Cardiac muscle cell (in vitro differentiated cells and primary cell): Measurements from ENCODE around the gene MICALL2. TPM values are rescaled to one million over a fixed set of nuclear protein-coding genes. Genes with fewer than 3 reads are reported as not detected.

Source experiments
- DNase-seq, 2 donors: peaks; one replicate each; pipeline versions ENCODE4 v3.0.0 to v3.0.0-alpha.2; 2010 to 2017; ENCODE audit warnings: low read depth in 1 of 2, low spot score in 1 of 2
- H3K27ac ChIP-seq: fragments of 200-600 bp; sonication (generic); 2 replicates; pipeline ENCODE4 v1.5.1; 2016
- H3K27me3 ChIP-seq: fragments of 200-600 bp; sonication (generic); 2 replicates; pipeline ENCODE4 v1.6.0; 2016; ENCODE audit warnings: control low read depth
- H3K36me3 ChIP-seq: fragments of 200-600 bp; sonication (generic); 2 replicates; pipeline ENCODE4 v1.5.1; 2016; ENCODE audit warnings: control low read depth
- H3K4me1 ChIP-seq: fragments of 200-600 bp; sonication (generic); 2 replicates; pipeline ENCODE4 v1.8.1; 2017; ENCODE audit warnings: low read depth, mild to moderate bottlenecking, mixed run types
- H3K4me3 ChIP-seq: fragments of 200-600 bp; sonication (generic); 2 replicates; pipeline ENCODE4 v1.5.1; 2016; ENCODE audit warnings: mild to moderate bottlenecking
- H3K9me3 ChIP-seq: fragments of 200-600 bp; sonication (generic); 2 replicates; pipeline ENCODE4 v1.5.1; 2017; ENCODE audit warnings: low read depth, mild to moderate bottlenecking, control low read depth
- polyA plus RNA-seq: library from polyadenylated mRNA; unstranded; fragments of >200 nt; fragmentation: Nextera tagmentation; extraction: Ambion mirVana; gene quantifications from 2 replicates; pipeline ENCODE4 v1.2.1, GENCODE V29; 2016
- total RNA-seq: library from RNA; depleted of rRNA; stranded (reverse); fragments of >200 nt; gene quantifications from 2 replicates; pipeline ENCODE4 v1.2.3, GENCODE V29; 2016
- TF ChIP-seq, protein P1 (sequence below): IDR thresholded peaks from 2 replicates; pipeline ENCODE4 v1.5.1; 2012; ENCODE audit warnings: low read depth, mild to moderate bottlenecking, low read length

The MICALL2 gene
- total and polyA plus RNA-seq, 2 experiments from 2014 or later = 19.5 to 22.0 TPM

DNA sequence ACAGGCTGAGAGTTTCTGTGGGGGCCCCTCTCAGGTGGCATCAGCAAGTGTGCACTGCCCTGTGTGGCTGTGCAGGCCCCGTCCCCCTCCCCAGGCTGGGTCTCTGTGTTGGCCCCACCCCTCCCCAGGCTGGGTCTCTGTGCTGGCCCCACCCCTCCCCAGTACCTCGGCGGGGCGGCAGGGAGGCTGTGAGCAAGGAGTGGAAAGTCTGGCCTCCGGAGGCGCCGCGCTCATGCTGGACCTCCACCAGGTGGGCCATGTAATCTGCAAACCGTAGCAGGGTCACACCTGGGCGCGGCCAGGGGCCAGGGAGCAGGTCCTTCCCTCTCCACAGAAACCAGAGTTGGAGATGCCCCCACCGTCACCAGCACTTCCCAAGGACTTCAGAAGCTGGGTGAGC, 21.4 kb upstream of the MICALL2 start:
- Histone ChIP-seq H3K27me3 (no peaks in the 10 kb centered on the region), H3K27ac (no peak overlapping the region), H3K4me3 (no peak overlapping the region), H3K4me1 (no peaks in the 10 kb centered on the region), H3K9me3 (no peaks in the 10 kb centered on the region), H3K36me3 (peaks cover 23% of the 10 kb centered on the region)
- no peak for DNase-seq
- TF ChIP-seq, protein P1, sequence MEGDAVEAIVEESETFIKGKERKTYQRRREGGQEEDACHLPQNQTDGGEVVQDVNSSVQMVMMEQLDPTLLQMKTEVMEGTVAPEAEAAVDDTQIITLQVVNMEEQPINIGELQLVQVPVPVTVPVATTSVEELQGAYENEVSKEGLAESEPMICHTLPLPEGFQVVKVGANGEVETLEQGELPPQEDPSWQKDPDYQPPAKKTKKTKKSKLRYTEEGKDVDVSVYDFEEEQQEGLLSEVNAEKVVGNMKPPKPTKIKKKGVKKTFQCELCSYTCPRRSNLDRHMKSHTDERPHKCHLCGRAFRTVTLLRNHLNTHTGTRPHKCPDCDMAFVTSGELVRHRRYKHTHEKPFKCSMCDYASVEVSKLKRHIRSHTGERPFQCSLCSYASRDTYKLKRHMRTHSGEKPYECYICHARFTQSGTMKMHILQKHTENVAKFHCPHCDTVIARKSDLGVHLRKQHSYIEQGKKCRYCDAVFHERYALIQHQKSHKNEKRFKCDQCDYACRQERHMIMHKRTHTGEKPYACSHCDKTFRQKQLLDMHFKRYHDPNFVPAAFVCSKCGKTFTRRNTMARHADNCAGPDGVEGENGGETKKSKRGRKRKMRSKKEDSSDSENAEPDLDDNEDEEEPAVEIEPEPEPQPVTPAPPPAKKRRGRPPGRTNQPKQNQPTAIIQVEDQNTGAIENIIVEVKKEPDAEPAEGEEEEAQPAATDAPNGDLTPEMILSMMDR = no peak

DNA sequence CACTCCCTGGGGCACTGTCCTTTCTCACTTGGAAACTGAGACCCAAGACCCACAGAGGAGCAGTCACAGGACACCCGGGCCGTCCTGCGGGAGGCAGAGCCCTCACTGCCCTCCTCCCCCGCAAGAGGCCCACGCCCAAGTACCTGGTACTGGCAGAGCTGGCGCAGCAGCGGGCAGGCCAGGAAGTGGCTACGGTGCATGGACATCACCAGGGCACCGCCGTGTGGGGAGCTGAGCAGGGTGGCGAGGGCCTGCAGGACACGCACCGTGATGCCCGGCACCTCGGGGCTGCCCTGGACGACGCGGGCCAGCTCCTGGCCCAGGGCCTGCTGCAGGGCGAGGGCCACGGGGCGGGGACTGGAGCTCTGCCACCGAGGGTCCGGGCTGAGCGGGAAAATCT, 20.0 kb upstream of the MICALL2 start:
- Histone ChIP-seq H3K4me3 (no peak overlapping the region), H3K9me3 (no peaks in the 10 kb centered on the region), H3K4me1 (no peaks in the 10 kb centered on the region), H3K27me3 (no peaks in the 10 kb centered on the region), H3K36me3 (peaks cover 17% of the 10 kb centered on the region), H3K27ac (no peak overlapping the region)
- TF ChIP-seq, protein P1 = no peak
- no peak for DNase-seq

DNA sequence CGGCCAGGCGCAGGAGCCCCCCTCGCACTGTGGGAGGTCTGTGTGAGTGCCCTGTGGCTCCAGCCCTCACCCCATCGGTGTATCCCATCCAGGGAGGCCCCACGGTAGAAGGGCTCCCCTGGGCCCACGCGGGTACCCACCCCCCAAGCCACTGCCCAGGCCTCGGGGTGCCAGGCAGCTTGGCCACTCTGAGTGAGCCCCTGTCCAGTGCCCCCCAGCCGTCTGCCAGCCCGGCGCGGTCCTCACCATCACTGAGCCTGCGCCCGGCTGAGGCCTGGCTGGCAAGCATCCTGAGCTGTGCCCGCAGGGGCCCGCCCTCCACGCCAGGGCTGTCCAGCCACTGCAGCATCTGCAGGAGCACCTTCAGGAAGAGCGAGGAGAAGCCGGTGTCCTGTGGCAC, 19.2 kb upstream of the MICALL2 start:
- no peak for DNase-seq
- no peak overlapping the region for H3K27ac ChIP-seq
- H3K36me3 ChIP-seq = peaks cover 13% of the 10 kb centered on the region
- TF ChIP-seq, protein P1 = no peak
- no peaks in the 10 kb centered on the region for H3K9me3 ChIP-seq
- no peaks in the 10 kb centered on the region for H3K27me3 ChIP-seq
- no peaks in the 10 kb centered on the region for H3K4me1 ChIP-seq
- H3K4me3 ChIP-seq = no peak overlapping the region

DNA sequence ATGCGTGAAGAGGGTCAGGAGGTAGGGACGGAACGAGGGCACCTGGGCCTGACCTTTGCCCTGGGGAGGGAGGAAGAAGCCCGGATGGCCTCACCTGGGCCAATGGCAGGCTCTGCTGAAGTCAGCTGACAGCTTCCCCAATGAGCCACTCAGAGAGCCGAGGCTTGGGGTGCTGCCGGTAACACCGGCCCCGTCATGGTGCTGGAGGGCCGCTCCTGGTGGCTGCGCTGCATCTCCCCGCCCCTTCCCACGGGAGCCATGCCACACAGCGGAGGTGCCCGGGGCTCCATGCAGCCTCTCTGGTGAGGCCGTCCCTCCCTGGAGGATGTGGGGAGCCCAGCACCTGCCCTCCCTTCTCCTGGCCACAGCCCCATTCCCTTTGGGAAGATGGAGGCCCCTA, 17.6 kb upstream of the MICALL2 start:
- Histone ChIP-seq H3K4me1 (no peaks in the 10 kb centered on the region), H3K9me3 (no peaks in the 10 kb centered on the region), H3K27me3 (no peaks in the 10 kb centered on the region), H3K36me3 (peaks cover 18% of the 10 kb centered on the region), H3K4me3 (no peak overlapping the region), H3K27ac (no peak overlapping the region)
- TF ChIP-seq, protein P1 = no peak
- no peak for DNase-seq

DNA sequence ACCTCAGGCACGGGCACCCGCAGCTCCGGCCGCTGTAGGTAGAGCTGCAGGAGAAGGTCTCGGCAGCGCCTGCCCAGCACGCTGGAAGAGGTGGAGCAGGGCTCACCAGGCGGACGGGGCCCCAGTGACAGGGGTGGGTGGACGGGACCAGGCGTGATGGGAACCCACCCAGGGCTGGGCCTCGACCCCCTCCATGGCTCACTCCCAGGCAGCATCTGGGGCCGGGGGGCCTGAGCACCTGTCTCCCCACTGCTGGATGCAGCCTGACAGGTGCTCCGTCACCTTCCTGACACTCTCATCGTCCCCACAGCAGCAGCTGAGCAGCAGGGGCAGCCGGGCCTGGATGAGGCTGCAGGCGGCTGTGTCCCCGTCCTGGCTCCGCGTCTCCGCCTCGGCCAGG, 16.7 kb upstream of the MICALL2 start:
- peaks cover 16% of the 10 kb centered on the region for H3K36me3 ChIP-seq
- no peaks in the 10 kb centered on the region for H3K27me3 ChIP-seq
- no peak overlapping the region for H3K27ac ChIP-seq
- TF ChIP-seq, protein P1 = no peak
- no peak overlapping the region for H3K4me3 ChIP-seq
- H3K4me1 ChIP-seq = no peaks in the 10 kb centered on the region
- DNase-seq = no peak
- no peaks in the 10 kb centered on the region for H3K9me3 ChIP-seq

DNA sequence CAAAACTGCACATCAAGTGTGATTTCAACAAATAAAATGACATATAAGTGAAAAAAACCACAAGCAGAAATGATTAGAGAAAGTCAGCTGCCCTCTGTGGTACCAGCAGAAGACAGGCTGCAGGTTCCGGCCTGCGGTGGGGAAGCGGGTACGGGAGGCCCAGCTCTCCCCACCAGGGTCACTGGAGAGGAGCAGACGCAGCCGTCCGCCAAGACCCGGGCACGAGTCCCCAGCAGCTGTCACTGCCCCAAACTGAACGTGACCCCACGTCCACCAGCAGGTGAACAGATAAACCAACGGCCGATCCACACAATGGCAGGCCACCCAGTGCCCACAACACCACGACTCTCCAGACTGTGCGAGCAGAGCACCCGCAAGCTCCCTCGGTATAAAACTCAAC, 16.1 kb upstream of the MICALL2 start:
- no peak for DNase-seq

More for the DNA sequence above, 16.1 kb upstream of the MICALL2 start:
- H3K27ac ChIP-seq = no peak overlapping the region
- no peak overlapping the region for H3K4me3 ChIP-seq
- H3K27me3 ChIP-seq = no peaks in the 10 kb centered on the region
- H3K4me1 ChIP-seq = no peaks in the 10 kb centered on the region
- peaks cover 18% of the 10 kb centered on the region for H3K36me3 ChIP-seq
- TF ChIP-seq, protein P1 = no peak
- H3K9me3 ChIP-seq = no peaks in the 10 kb centered on the region
